HUES48 (cell line): ENCODE results near the gene MAP3K2.
A peak's percentile ranks its signal among the peaks of the same experiment; 100 is the strongest.

Source experiments
- H3K27ac ChIP-seq: one replicate; pipeline ENCODE4 v1.7.0; 2013; ENCODE audit warnings: low read depth, low read length, inconsistent platforms
- H3K27me3 ChIP-seq: 2 replicates; pipeline ENCODE4 v1.6.1; 2013; ENCODE audit warnings: mild to moderate bottlenecking, low read length; ENCODE audit not compliant: control insufficient read depth, insufficient read depth
- H3K36me3 ChIP-seq: 2 replicates; pipeline ENCODE4 v1.6.1; 2013; ENCODE audit warnings: low read length; ENCODE audit not compliant: control insufficient read depth, insufficient read depth
- H3K4me1 ChIP-seq: 2 replicates; pipeline ENCODE4 v1.6.1; 2013; ENCODE audit warnings: mild to moderate bottlenecking, low read length; ENCODE audit not compliant: control insufficient read depth, insufficient read depth
- H3K4me3 ChIP-seq: 2 replicates; pipeline ENCODE4 v1.5.1; 2013; ENCODE audit warnings: mild to moderate bottlenecking, low read depth, low read length
- H3K9ac ChIP-seq: 2 replicates; pipeline ENCODE4 v1.6.1; 2013; ENCODE audit warnings: mild to moderate bottlenecking, low read depth, low read length, moderate library complexity
- H3K9me3 ChIP-seq: 2 replicates; pipeline ENCODE4 v1.6.1; 2013; ENCODE audit warnings: low read length; ENCODE audit not compliant: control insufficient read depth, insufficient read depth

Gene MAP3K2

GRCh38 chr2:127275356-127275755, 112.4 kb downstream of the MAP3K2 start:
- Histone ChIP-seq H3K27ac (no peak overlapping the region), H3K9me3 (no peaks in the 10 kb centered on the region), H3K4me3 (no peak overlapping the region), H3K4me1 (no peaks in the 10 kb centered on the region), H3K36me3 (peaks cover 93% of the 10 kb centered on the region), H3K9ac (no peak overlapping the region), H3K27me3 (no peaks in the 10 kb centered on the region)

- Histone ChIP-seq H3K4me3 (no peak overlapping the region), H3K36me3 (peaks cover 81% of the 10 kb centered on the region), H3K9ac (no peak overlapping the region), H3K4me1 (no peaks in the 10 kb centered on the region), H3K27ac (no peak overlapping the region), H3K9me3 (peaks cover 4% of the 10 kb centered on the region; the same call in 1 of the 2 replicates), H3K27me3 (no peaks in the 10 kb centered on the region)
Observed at GRCh38 chr2:127270663-127271062, 117.1 kb downstream of the MAP3K2 start.

GRCh38 chr2:127261804-127262406, 125.9 kb downstream of the MAP3K2 start:
- no peak overlapping the region for H3K9ac ChIP-seq
- H3K4me1 ChIP-seq: no peaks in the 10 kb centered on the region
- H3K27me3 ChIP-seq: no peaks in the 10 kb centered on the region
- H3K4me3 ChIP-seq: no peak overlapping the region
- H3K27ac ChIP-seq: no peak overlapping the region
- H3K9me3 ChIP-seq: no peaks in the 10 kb centered on the region
- peaks cover 56% of the 10 kb centered on the region for H3K36me3 ChIP-seq

GRCh38 chr2:127259355-127259754, 128.4 kb downstream of the MAP3K2 start:
- H3K36me3 ChIP-seq: peaks cover 59% of the 10 kb centered on the region
- no peak overlapping the region for H3K27ac ChIP-seq

GRCh38 chr2:127256866-127257265, 130.9 kb downstream of the MAP3K2 start:
- H3K27ac ChIP-seq: no peak overlapping the region
- H3K9ac ChIP-seq: no peak overlapping the region
- H3K4me1 ChIP-seq: no peaks in the 10 kb centered on the region
- no peak overlapping the region for H3K4me3 ChIP-seq
- H3K36me3 ChIP-seq: peaks cover 55% of the 10 kb centered on the region
- no peaks in the 10 kb centered on the region for H3K9me3 ChIP-seq
- H3K27me3 ChIP-seq: no peaks in the 10 kb centered on the region

More at GRCh38 chr2:127259355-127259754, 128.4 kb downstream of the MAP3K2 start:
- no peak overlapping the region for H3K4me3 ChIP-seq
- H3K9me3 ChIP-seq: no peaks in the 10 kb centered on the region
- no peaks in the 10 kb centered on the region for H3K4me1 ChIP-seq
- H3K27me3 ChIP-seq: no peaks in the 10 kb centered on the region
- no peak overlapping the region for H3K9ac ChIP-seq

GRCh38 chr2:127256381-127256780, 131.4 kb downstream of the MAP3K2 start:
- no peak overlapping the region for H3K9ac ChIP-seq
- no peak overlapping the region for H3K27ac ChIP-seq
- no peaks in the 10 kb centered on the region for H3K27me3 ChIP-seq
- H3K36me3 ChIP-seq: peaks cover 51% of the 10 kb centered on the region
- no peak overlapping the region for H3K4me3 ChIP-seq
- no peaks in the 10 kb centered on the region for H3K4me1 ChIP-seq
- no peaks in the 10 kb centered on the region for H3K9me3 ChIP-seq

- no peaks in the 10 kb centered on the region for H3K27me3 ChIP-seq
- H3K9me3 ChIP-seq: no peaks in the 10 kb centered on the region
Observed at GRCh38 chr2:127255721-127256120, 132.1 kb downstream of the MAP3K2 start.

GRCh38 chr2:127255146-127255545, 132.6 kb downstream of the MAP3K2 start:
- Histone ChIP-seq H3K4me1 (no peaks in the 10 kb centered on the region), H3K4me3 (no peak overlapping the region), H3K27me3 (no peaks in the 10 kb centered on the region), H3K36me3 (peaks cover 39% of the 10 kb centered on the region), H3K27ac (no peak overlapping the region), H3K9ac (no peak overlapping the region), H3K9me3 (no peaks in the 10 kb centered on the region)

More at GRCh38 chr2:127255721-127256120, 132.1 kb downstream of the MAP3K2 start:
- Histone ChIP-seq H3K4me3 (no peak overlapping the region), H3K36me3 (peaks cover 44% of the 10 kb centered on the region), H3K27ac (peak overlapping the region; percentile 5), H3K9ac (no peak overlapping the region), H3K4me1 (no peaks in the 10 kb centered on the region)

GRCh38 chr2:127254386-127254981, 133.3 kb downstream of the MAP3K2 start:
- Histone ChIP-seq H3K9ac (no peak overlapping the region), H3K36me3 (peaks cover 32% of the 10 kb centered on the region), H3K27ac (no peak overlapping the region), H3K9me3 (no peaks in the 10 kb centered on the region), H3K27me3 (no peaks in the 10 kb centered on the region), H3K4me1 (no peaks in the 10 kb centered on the region), H3K4me3 (no peak overlapping the region)
